SH-SY5Y (cell line): ENCODE results near the gene FAM161A.

Source experiments
- GATA2 ChIP-seq: IDR thresholded peaks from 2 replicates; pipeline ENCODE4 v1.6.1; 2011; ENCODE audit warnings: mild to moderate bottlenecking, low read depth, low read length
- GATA3 ChIP-seq: IDR thresholded peaks from 2 replicates; pipeline ENCODE4 v1.6.1; 2011; ENCODE audit warnings: low read depth, mild to moderate bottlenecking, low read length, moderate library complexity

DNA sequence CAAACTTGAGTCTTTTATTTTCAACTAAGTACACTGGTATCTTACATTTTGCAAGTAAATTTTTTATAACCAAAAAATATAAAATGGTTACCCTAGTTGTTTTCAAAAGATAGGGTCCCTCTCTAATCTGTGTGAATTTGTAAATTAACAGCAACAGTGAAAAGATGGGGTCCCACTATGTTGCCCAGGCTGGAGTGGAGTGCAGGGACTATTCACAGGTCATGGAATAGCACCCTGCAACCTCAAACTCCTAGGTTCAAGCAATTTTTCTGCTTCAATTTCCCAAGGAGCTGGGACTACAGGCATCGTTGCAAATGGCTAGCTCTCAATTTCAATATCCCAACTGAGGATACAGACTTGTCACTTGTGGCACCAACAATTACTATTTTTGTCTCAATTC lies 22.5 kb upstream of the FAM161A start:
- TF ChIP-seq GATA2 (no peak), GATA3 (no peak)
